Measurements from ENCODE around the gene THOC1. TPM values are rescaled to one million over a fixed set of nuclear protein-coding genes. Genes with fewer than 3 reads are reported as not detected.

Gene THOC1
- total RNA-seq, 1 donor from 2014 or later, result 56.4 TPM

DNA sequence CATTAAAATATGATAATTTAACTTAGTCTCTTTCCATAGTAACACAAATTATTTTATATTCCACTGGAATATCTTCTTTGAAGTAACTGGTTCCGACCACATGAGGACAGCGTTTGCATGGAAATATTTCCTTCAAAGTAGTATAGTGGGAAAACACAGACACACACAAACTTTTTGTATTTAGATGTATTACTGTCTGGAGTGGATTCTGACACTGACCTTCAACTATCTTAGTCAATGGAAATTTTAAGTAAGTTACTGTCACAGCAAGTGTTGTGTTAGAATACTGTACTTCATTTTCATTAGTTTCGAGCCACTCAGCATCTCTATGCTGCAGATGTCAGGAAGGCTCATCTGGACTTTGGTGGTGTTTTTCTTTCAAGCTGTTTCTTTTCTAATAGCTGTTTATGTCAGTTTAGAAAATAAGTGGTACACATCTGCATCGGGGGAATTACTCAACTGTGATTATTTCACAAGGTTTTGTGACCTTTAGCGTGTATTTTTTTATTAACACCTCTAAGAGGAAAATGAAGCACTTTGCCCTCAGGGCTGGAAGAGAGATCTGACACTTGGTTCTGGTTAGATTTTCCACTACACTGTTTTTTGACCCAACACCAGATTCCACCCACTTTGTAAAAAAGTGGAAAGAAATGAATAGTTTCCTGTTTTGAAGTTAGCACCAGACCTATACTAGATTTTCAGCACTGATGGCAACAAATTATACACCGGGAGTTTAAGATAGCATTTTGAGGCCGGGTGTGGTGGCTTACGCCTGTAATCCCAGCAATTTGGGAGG is 18.9 kb upstream of the THOC1 start:
- intact Hi-C loops (cut with micrococcal nuclease), result no loop called here

DNA sequence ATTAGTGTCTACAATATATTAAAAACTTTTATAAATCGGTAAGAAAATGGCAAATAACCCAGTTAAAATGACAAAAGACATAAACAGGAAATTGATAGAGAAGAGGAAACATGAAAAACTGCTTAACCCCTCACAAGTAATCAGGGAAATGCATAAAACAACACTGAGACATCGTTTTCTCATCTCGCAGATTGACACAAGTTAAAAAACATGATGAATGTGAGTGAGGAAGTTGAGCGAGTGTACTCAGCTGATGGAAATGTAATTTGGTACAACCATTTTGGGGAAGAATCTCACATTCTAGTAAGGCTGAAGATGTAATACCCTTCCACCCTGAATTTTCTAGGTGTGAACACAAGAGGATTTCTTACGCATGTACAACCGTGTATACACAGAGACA is 18.0 kb upstream of the THOC1 start:
- intact Hi-C loops (cut with micrococcal nuclease), result no loop called here

DNA sequence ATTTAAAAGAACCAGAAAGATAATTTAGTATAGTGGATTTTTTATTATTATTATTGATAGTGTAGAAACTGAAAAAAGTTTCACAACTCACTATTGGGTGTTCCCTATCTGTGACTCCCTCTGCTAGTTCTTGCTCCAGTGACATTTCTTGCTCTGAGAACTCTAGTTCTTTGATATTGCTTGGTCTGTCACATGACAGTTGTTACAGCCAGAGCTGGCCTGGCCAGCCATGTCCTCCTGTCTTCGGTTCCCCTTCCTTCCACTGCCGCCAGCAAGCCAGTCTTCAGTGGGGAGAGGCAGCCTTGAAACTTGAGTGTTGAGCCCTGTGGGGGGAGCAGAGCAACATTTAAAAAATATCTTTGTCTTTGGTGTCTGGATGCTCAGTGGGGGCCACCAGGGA is 7.6 kb upstream of the THOC1 start:
- intact Hi-C loops (cut with micrococcal nuclease), result no loop called here

DNA sequence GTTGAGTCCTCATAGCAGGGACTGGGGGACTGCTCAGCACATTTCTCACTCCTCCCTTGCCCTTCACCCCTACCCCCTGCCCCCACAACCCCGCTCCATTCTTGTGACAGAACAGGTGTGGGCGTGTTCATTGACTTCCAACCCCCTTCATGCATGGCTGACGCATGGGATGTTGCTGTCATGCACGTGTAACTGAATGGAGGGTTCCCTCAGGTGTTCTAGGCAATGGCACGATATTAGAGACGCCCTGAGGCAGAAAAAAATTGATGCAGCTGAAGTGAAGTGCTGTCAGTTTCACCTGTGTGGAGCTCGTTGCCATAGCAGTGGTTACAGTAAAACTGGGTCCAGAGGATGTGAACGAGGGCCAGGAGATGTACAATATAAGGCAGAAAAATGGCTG is 6.5 kb upstream of the THOC1 start:
- intact Hi-C loops (cut with micrococcal nuclease), result no loop called here

DNA sequence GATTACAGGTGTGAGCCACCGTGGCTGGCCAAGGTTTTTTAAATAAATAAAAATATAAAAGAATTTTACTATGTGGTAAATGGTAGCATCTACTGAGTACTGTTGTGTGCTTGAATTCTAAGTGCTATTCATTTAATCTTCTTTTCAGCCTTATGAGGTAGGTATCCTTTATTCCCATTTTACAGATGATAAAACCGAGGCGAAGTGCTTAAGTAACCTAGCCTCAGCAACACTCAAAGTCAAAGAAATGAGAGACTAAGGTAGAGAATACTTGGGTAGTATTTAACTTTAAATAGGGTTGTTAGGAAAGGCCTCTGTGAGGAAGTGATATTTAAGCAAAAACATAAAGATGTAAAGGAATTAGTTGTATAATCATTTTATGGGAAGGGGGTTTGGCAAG is 5.7 kb upstream of the THOC1 start:
- intact Hi-C loops (cut with micrococcal nuclease), result no loop called here

DNA sequence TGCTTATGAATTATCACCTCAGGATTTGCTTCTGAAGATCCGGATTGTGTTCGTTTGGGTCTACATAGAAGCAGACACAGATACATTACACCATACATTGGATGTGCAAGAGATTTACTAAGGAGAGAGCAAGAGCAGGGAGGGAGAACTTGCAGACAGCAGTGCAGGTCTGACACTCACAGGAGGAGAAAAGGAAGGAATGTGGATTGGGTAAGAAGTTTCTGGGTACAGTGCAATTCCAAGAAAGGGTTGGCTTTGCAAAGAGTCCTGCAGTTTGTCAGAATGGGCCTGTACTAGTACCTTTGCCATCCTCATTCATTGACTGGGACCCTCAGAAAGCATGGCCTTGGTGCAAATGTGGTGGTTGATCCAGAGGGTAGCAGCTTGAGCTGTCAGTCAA is 4.8 kb upstream of the THOC1 start:
- intact Hi-C loops (cut with micrococcal nuclease), result no loop called here

DNA sequence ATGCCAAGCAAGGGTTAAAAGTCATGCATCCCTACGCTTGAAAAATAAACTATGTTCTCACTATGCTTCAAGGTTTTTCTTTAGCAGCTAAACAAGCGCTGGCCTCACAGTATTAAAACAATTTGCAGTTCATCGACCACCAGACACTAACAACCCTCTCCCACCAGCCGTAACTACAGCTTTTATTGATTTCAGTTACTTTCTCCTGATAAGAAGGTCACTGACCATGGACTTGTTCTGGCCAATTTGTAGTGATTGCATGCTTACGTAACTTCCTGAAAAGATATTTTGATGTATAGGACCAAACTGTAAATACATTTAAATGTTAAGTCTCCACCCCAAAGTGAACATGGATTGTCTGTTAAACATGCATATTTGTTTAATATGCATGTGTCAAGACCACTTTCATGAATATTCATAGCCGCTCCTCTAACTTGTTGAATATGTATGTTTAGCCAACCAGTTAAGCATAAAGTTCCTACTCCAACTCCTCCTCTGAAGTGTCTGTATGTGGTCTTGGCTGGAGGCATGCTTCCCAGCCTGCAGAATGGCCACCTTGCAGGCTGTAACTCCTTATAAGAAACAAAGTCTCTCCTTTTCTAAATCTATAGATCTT is 1.7 kb upstream of the THOC1 start:
- intact Hi-C loops (cut with micrococcal nuclease), result loop anchor here (5.0 kb wide), 2 partner anchors 92 to 563 kb away; no protein-coding TSS in a partner anchor

DNA sequence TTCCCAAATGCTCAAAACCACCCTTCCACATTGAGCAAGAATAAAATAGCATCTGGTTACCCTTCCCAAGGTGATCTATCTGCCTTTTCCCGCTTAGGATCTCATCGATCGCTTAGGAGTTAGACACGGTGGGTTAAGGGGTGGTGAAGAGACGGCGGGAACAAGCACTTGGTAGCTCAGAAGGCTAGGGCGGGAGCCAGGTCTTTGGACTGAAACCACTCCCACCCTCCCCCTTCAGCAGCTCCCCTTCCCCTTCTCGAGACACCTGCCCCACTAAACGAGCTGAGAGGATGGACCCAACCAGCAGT is 513 bp downstream of the THOC1 start:
- intact Hi-C loops (cut with micrococcal nuclease), result loop anchor here (1.0 to 5.0 kb wide), 4 partner anchors 15 to 565 kb away; partner anchors contain the start of gene TYMS

DNA sequence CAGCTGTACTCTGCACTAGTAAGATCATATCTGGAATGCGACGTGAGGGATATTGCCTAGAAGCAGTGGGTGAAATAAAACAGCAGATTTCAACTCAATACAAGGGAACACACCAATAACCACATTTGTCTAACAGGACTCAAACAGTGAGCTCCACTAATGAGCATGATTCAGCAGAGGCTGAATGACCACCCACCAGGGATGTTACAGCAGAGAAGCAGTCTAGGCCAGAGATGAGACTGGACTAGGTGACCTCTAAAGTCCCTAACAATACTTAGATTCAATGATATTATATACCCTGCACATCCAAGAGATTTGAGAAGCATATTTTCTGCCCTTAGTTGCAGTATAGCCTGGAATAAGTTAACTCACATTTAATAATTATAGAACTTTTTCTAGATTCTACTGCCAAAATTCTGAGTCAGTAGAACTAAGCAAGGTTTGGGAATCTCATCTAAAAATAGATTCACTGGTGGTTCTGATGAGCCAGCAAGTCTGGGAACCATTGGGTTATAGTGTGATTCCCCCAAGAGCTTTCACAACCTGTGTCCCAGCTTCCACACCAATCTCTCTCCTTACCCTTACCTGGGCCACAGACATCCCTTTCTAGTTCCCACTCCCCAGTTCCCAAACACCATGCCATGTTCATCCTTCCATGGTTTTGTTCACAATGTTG is 6.3 kb downstream of the THOC1 start:
- intact Hi-C loops (cut with micrococcal nuclease), result no loop called here

DNA sequence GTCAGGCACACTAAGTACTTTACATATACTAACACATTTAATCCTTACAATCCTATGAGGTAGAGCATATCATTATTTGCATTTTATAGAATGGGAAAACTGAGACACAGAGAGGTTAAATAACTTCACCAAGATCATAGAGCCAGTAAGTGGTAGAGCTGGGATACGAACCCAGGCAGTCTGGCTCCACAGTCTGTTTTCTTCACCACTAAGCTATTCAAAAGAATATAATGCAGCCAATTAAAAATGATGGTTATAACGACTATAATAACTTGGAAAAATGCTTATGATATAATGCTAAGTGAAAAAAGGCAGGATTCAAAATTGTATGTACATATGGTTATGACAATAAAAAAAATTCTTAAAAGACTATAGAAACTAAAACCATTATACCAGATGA is 7.3 kb downstream of the THOC1 start:
- intact Hi-C loops (cut with micrococcal nuclease), result no loop called here

DNA sequence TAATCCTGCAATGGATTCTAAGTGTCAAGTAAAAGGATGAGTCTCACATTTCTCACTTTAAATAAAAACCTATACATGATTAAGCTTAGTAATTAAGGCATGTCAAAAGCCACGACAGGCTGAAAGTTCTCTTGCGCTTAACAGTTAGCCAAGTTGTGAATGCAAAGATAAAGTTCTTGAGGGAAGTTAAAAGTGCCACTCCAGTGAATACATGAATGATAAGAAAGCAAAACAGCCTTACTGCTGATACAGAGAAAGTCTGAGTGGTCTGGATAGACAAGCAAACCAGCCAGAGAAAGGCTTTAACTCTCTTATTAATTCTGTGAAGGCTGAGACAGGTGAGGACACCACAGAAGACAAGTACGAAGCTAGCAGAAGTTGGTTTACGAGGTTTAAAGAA is 12.7 kb downstream of the THOC1 start:
- intact Hi-C loops (cut with micrococcal nuclease), result no loop called here

DNA sequence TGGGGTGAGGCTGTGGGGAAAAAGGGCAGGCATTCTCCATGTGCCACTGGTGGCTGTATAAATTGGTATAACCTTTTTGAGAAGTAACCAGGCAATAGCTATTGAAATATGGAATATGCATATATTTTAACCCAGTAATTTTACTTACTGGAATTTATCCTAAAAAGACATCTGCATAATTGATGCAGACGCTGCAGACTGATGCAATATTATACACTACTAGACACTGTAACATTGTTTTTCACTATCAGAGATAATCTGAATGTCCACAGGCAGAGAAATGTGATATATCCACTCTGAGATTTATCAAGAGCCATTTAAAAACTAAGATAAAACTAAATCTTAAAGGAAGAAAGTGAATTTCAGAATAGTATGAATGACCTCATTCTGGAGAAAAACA is 14.7 kb downstream of the THOC1 start:
- intact Hi-C loops (cut with micrococcal nuclease), result loop anchor here (2.0 kb wide), 1 partner anchor 14 kb away; no protein-coding TSS in a partner anchor

DNA sequence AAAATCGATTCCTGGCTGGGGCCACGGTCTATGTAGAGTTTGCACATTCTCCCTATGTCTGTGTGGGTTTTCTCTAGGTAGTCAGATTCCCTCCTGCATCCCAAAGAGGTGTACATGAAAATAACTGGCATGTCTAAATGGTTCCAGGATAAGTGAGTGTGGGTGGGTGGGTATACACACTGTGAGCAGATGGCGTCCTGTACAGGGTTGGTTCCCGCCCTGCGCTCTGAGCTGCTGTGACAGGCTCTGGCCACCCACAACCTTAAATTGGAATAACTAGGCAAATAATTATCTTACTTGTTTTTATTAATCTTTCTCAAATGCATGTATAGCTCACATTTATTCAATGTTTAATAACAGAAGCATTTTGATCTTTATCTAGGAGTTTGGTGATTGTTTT is 16.3 kb downstream of the THOC1 start:
- intact Hi-C loops (cut with micrococcal nuclease), result no loop called here

DNA sequence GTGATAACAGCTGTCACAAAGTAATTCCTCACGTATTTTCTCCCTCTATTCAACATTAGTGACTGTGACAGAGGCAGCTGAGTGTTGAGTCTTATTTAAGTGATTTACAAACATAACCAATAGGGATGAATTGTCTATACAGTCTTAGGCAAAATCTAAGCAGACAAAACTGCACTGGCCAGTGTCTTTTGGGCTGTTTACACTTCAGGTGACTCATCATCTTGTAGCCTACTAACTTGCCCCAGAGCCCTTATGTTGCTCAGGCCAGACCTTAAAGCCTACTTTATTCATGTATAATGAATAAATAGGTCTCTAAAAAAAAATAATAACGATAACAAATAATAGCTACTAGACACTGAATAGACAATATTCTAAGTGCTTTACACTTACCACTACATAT is 17.2 kb downstream of the THOC1 start:
- intact Hi-C loops (cut with micrococcal nuclease), result no loop called here

DNA sequence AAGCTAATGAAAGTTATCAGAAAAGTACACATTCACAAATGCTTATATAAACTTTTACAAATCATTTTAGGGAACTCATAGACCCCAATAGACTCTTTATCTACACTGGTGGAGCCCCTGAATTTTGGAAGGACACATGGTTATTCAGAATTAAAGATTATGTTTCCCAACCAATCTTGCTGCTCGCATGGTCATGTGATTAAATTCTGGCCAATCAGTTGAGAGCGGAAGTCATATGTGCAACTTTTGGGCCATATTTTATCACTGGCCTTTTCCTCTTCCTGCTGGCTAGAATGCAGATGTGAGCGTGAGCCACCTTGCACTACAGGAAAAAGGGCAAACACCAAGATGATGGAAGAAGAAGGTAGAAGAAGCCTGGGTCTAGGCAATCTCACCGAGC is 19.8 kb downstream of the THOC1 start:
- intact Hi-C loops (cut with micrococcal nuclease), result no loop called here

DNA sequence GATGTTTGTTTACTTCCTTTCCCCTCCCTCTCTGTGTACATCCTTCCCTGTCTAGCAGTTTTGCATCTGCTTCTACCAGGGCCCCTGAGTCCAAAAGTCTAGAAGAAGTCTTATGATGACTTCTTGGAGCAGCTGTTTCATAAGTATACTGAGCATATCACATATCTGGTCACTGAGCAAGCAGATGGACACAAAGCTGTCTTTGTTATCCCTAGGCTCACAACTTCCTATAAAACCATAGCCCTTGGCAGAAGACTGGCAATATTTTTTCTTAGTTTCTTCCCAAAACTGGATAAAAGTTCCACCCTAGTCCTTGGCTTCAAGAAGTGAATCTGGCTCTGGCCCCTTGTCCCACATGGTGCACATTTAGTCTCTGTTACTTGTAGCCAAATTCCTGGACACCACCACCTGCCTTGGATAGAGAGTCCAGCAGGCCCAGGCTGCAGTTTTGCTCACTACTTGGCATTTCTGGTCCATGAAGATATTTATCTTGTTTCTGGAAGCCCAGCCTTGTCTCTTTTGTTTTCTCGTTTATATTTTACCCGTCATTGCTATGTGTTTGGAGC is 22.5 kb downstream of the THOC1 start:
- intact Hi-C loops (cut with micrococcal nuclease), result no loop called here

DNA sequence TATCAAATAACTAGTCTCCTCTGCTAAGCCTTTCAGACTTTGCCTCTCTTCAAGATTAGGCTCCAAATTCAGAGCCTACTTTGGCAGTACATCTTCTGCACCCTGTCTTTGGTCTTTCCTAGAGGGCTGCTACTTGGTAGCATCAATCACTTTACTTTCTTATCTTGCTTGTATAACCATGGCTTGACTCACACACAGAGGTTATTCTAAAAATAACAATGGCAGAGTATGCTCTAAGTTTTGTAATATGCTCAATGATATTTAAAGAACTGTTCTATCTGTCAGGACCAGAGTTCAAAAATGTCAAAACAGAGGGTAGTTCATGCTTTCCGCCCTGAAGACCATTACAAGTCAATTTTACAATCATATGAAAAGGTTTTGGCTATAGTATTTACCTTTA is 27.7 kb downstream of the THOC1 start:
- intact Hi-C loops (cut with micrococcal nuclease), result no loop called here

DNA sequence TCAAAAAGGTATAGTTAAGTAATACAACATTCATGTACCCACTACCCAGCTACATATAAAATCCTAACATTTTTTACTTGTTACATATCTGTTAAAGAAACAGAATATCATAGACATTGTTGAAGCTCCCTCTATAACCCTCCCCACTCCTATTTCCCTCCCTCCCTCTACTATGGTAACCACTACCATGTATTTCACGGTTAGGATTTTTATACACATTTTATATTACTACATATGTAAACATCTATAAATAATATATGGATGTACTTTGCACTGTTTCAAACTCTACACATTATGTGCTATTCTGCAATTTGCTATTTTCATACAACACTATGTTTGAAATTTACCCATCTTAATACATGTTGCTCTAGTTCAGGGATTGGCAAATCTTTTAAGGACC is 36.3 kb downstream of the THOC1 start:
- intact Hi-C loops (cut with micrococcal nuclease), result no loop called here

DNA sequence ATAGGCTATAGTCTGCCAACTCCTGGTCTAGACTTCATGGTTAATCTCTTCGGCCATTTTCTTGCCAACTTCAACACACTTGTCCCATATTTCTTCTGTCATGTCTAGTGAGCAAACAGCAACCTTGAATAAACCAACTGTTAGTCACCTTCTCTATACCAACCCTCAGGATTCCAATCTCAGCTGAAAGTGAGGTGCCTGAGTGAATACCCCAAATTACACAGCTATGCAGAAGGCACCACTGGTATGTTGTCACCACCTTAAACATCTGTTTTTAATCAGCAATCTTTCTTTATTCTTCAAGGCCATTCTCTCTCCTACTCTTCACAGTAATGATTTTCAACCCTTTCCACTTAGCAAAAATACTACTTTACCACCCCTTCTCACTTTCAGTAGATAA is 39.3 kb downstream of the THOC1 start:
- intact Hi-C loops (cut with micrococcal nuclease), result no loop called here

DNA sequence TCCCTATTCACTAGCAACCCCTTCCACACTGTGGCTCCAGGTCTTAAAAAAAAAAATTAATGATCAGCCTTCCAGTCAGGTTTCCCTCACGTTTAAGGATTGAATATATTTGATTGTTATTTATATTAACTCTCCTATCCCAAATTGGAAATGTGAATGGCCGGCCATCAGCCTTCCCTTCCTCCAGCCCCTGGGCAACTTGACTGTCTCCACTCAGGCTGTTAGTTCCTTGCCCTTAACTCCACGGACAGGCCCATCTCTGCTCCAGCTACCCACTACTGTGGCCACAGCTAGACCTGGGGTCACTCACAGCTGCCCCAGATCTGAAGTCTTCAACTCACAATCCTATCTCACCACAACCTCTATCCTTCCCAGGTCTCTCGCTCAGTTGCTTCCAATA is 39.9 kb downstream of the THOC1 start:
- intact Hi-C loops (cut with micrococcal nuclease), result no loop called here

DNA sequence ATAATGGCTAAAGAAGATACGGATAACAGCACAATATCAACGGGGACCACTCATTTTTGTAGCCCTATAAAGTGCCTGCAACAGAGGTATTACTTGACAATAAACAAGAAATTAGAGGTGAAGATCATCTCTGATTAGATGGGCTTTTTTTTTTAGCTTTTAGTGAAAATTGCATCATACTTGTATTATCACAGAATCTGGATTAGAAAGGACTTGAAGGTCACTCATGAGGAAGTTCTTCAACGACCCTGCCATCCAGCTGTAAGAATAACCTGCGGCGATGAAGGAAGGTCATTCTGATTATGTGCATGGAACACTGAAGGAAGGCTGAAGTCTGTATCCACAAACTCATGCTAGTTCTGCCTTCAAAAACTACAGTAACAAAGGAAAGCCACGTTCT is 40.5 kb downstream of the THOC1 start:
- intact Hi-C loops (cut with micrococcal nuclease), result no loop called here

DNA sequence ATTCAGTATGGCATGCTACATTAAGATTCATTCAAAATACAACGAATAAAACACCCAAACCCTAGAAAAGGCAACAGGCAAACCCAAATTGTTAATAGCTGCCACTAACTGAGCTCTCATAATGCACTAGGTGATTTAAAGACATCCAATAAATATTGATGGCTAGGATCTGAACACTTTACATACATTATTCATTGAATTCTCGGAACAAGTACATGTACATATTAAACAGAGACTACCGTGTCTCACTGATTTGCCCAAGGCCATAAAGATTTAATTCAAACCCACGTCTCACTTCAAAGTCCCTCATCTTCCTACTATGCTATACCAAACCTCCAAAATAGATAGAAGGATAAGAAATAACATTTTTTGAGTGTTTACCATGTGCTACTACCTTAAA is 42.1 kb downstream of the THOC1 start:
- intact Hi-C loops (cut with micrococcal nuclease), result no loop called here
